WTC11 (cell line): Measurements from ENCODE around the gene MEGF8.

Experiments
- CBFB ChIP-seq: sonication (generic); formaldehyde crosslinking; IDR thresholded peaks from 2 replicates; pipeline ENCODE4 v1.8.1; 2022; ENCODE audit warnings: mild to moderate bottlenecking, low read depth, missing genetic modification reagents
- ELF4 ChIP-seq: sonication (generic); formaldehyde crosslinking; IDR thresholded peaks from 2 replicates; pipeline ENCODE4 v1.8.1; 2022; ENCODE audit warnings: low read depth, mild to moderate bottlenecking, moderate library complexity, missing genetic modification reagents
- GABPB1 ChIP-seq: sonication (generic); formaldehyde crosslinking; IDR thresholded peaks from 2 replicates; pipeline ENCODE4 v1.8.1; 2023; ENCODE audit warnings: mild to moderate bottlenecking, missing genetic modification reagents
- TF ChIP-seq, protein P1 (sequence below): sonication (generic); formaldehyde crosslinking; conservative IDR thresholded peaks from 2 replicates; pipeline ENCODE4 v1.8.1; 2022; ENCODE audit warnings: mild to moderate bottlenecking, missing genetic modification reagents

DNA sequence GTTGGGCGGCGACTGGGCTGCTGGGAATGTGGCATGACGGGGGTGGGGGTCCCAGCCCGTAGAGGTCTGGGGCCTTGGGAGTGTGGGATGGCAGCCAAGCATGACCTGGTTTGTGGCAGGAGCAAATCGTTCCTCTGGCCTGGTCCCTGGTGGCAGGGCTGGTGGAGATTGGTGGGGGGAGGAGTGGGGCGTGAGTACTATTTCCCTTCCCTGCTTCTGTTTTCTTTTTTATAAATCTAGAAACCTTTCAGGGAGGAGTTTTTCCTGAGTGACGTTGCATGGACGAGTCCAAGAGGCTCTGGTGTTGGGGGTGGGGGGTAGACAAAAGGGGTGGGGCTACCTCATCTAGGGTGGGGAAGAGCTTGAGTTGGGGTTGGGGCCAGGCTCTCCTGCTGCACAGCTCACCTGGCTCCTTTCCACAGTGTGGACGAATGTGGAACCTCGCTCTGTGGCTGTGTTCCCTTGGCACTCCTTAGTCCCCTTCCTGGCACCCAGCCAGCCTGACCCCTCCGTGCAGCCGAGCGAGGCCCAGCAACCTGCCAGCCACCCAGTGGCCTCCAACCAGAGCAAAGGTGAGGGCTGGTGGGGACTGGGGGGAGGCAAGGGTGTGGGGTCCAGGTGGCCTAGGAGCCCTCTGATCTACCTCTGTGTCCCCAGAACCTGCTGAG is 39.0 kb upstream of the MEGF8 start:
- no peak for TF ChIP-seq ELF4
- TF ChIP-seq CBFB (CRISPR knock-in tag) = no peak
- TF ChIP-seq GABPB1 (CRISPR knock-in tag) = no peak
- TF ChIP-seq, protein P1, sequence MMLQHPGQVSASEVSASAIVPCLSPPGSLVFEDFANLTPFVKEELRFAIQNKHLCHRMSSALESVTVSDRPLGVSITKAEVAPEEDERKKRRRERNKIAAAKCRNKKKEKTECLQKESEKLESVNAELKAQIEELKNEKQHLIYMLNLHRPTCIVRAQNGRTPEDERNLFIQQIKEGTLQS (CRISPR knock-in tag) = no peak
